K562 (cell line): Measurements from ENCODE around the gene EHBP1L1. TPM values are rescaled to one million over a fixed set of nuclear protein-coding genes. Genes with fewer than 3 reads are reported as not detected.

Source experiments
- BCL6 ChIP-seq: fragments of 250-450 bp; sonication (Bioruptor Pico); IDR thresholded peaks from 2 replicates; pipeline ENCODE4 v1.4.0; 2020
- BDP1 ChIP-seq: IDR thresholded peaks from 3 replicates; pipeline ENCODE4 v1.6.1; 2011; ENCODE audit not compliant: insufficient read length, insufficient read depth
- CTBP1 ChIP-seq: fragments of 450-650 bp; IDR thresholded peaks from 2 replicates; pipeline ENCODE4 v1.6.1; 2016; ENCODE audit warnings: borderline replicate concordance
- EP300 ChIP-seq: IDR thresholded peaks from 2 replicates; pipeline ENCODE4 v1.6.1; 2012; ENCODE audit warnings: low read length, improper control_type of control experiment
- EP400 ChIP-seq: fragments of 450-650 bp; IDR thresholded peaks from 2 replicates; pipeline ENCODE4 v1.6.1; 2017; ENCODE audit warnings: antibody characterized with exemption, mild to moderate bottlenecking, moderate library complexity
- ERF ChIP-seq: fragments of 450-650 bp; formaldehyde crosslinking; IDR thresholded peaks from 2 replicates; pipeline ENCODE4 v1.4.0; 2020; ENCODE audit warnings: mild to moderate bottlenecking, mixed read lengths
- GTF2E2 ChIP-seq: fragments of 200-800 bp; sonication (Bioruptor generic); IDR thresholded peaks from 2 replicates; pipeline ENCODE4 v1.6.1; 2016; ENCODE audit warnings: missing genetic modification characterization, missing compliant biosample characterization
- HMGN3 ChIP-seq: IDR thresholded peaks from 2 replicates; pipeline ENCODE4 v1.6.1; 2011; ENCODE audit warnings: borderline replicate concordance, low read depth, mild to moderate bottlenecking, mixed read lengths, low read length; ENCODE audit not compliant: insufficient read length; ENCODE audit errors: extremely low read depth
- MEF2D ChIP-seq: conservative IDR thresholded peaks from 2 replicates; pipeline ENCODE4 v1.6.1; 2016; ENCODE audit warnings: low read depth, missing genetic modification characterization, missing compliant biosample characterization
- PCBP1 ChIP-seq: fragments of 200-400 bp; formaldehyde crosslinking; IDR thresholded peaks from 2 replicates; pipeline ENCODE4 v1.6.1; 2018; ENCODE audit warnings: mild to moderate bottlenecking, low read depth, low read length; ENCODE audit not compliant: poor library complexity, severe bottlenecking
- PHTF2 ChIP-seq: fragments of 250-450 bp; sonication (Bioruptor Pico); IDR thresholded peaks from 2 replicates; pipeline ENCODE4 v1.5.0; 2021; ENCODE audit warnings: mild to moderate bottlenecking
- PPARD ChIP-seq: fragments of 250-450 bp; sonication (Bioruptor Pico); IDR thresholded peaks from 2 replicates; pipeline ENCODE4 v1.8.0; 2022; ENCODE audit warnings: inconsistent platforms, mild to moderate bottlenecking, moderate library complexity
- PRMT5 ChIP-seq: sonication (generic); formaldehyde crosslinking; IDR thresholded peaks from 2 replicates; pipeline ENCODE4 v1.5.0; 2020; ENCODE audit warnings: missing genetic modification reagents
- TEAD2 ChIP-seq: fragments of 450-650 bp; IDR thresholded peaks from 2 replicates; pipeline ENCODE4 v1.6.1; 2016; ENCODE audit warnings: missing genetic modification characterization, control low read depth, missing compliant biosample characterization
- ZBTB8A ChIP-seq: fragments of 450-650 bp; IDR thresholded peaks from 2 replicates; pipeline ENCODE4 v1.6.1; 2018; ENCODE audit warnings: mild to moderate bottlenecking, moderate library complexity; ENCODE audit not compliant: partially characterized antibody
- ZNF134 ChIP-seq: fragments of 250-450 bp; sonication (Bioruptor Pico); conservative IDR thresholded peaks from 2 replicates; pipeline ENCODE4 v1.4.0; 2020
- polyA plus RNA-seq, 8 experiments: library from polyadenylated mRNA; depleted of rRNA in 4 of 8; stranded (reverse) in 5 of 8; unstranded in 3 of 8; fragments of >200 nt; fragmentation: Nextera tagmentation in 2 of 8; fragmentation: Illumina TruSeq in 1 of 8; extraction: Ambion mirVana in 2 of 8; extraction: Trizol in 1 of 8; gene quantifications; 2 replicates each; pipeline versions ENCODE4 v1.2.1 to v1.2.3, GENCODE V29; 2011 to 2014; ENCODE audit warnings: inconsistent platforms in 1 of 8, missing spikeins in 1 of 8
- total RNA-seq, 7 experiments: library from RNA; depleted of rRNA in 6 of 7; stranded (reverse); fragments of >200 nt in 6 of 7; fragmentation: Illumina TruSeq in 2 of 7; extraction: Trizol in 2 of 7; gene quantifications; 2 replicates each; pipeline versions ENCODE4 v1.2.1 to v1.2.3, GENCODE V29; 2011 to 2021; ENCODE audit warnings: low replicate concordance in 1 of 7
- TF ChIP-seq, protein P1 (sequence below): fragments of 450-650 bp; formaldehyde crosslinking; IDR thresholded peaks from 2 replicates; pipeline ENCODE4 v1.4.0; 2022; ENCODE audit warnings: missing genetic modification characterization
- TF ChIP-seq, protein P2 (sequence below), 2 experiments: IDR thresholded peaks in 1 of 2; conservative IDR thresholded peaks in 1 of 2; 2 replicates each; pipeline ENCODE4 v1.6.1; 2016; ENCODE audit warnings: low read depth in 2 of 2, mild to moderate bottlenecking in 1 of 2, missing compliant biosample characterization in 1 of 2, missing genetic modification characterization in 1 of 2, moderate library complexity in 1 of 2

EHBP1L1 gene
- total and polyA plus RNA-seq, 9 of the 15 experiments (the other 6 are each of a cell fraction or from before 2014, with no cell fraction given), result 0.03 to 87.1 (median 26.3) TPM

DNA sequence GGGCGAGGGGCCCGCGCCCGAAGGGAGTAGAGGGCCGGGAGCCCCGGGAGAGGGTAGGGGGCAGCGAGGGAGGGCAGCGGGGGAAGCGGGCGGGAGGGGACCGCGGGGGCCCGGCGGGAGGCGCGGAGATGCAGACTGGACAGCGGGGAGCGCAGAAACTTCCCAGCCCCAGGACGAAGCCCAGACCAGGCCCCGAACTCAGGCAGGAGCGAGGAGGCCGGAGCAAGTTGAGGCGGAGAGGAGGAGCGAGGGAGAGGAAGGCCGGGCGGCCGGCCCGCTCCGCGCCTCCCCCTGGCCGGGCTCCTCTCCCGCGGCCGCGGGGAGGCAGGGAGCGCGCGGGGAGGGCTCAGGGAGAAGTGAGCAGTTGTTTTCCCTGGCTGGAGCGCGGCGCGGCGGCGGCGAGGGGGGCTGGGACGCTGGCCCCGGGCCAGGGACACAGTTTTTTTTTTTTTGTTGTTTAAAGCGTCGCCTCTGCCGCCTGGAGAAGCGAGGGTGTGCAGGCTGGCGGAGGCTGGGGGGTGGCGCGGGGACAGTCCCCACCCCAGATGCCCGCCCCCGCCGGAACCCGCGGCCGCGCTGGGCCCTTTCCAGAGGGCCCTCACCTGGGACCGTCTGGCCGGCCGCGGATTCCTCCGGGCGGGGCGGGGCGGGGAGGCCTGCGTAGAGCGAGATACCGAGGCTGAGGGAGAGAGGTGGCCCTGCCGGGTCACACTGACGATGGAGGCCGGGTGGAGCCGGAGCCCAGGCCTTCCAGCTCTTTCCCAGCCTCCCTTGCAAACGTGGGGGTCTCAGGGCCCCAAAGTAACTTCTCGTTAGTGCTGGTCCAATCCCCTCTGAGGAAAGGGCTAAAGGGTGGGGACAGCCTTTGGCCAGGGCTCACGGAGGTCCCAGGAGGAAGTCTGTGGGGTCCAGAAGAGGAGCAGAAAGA, 17.6 kb upstream of the EHBP1L1 start, which contains the start of gene LTBP3 (continued):
- TF ChIP-seq ZBTB8A, result no peak
- no peak for TF ChIP-seq PHTF2 (CRISPR knock-in tag)
- peak; percentile 4; the same call in 1 of the 2 replicates for TF ChIP-seq EP300
- 0 out of 2 replicates have a peak, but pooled peaks have one; percentile 23 for TF ChIP-seq TEAD2 (tag)
- peak; percentile 70 for TF ChIP-seq HMGN3
- TF ChIP-seq ERF (CRISPR knock-in tag), result no peak
- TF ChIP-seq BDP1, result no peak
- TF ChIP-seq EP400, result no peak
- TF ChIP-seq, protein P1, sequence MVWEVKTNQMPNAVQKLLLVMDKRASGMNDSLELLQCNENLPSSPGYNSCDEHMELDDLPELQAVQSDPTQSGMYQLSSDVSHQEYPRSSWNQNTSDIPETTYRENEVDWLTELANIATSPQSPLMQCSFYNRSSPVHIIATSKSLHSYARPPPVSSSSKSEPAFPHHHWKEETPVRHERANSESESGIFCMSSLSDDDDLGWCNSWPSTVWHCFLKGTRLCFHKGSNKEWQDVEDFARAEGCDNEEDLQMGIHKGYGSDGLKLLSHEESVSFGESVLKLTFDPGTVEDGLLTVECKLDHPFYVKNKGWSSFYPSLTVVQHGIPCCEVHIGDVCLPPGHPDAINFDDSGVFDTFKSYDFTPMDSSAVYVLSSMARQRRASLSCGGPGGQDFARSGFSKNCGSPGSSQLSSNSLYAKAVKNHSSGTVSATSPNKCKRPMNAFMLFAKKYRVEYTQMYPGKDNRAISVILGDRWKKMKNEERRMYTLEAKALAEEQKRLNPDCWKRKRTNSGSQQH (CRISPR knock-in tag), result no peak
- TF ChIP-seq ZNF134 (CRISPR knock-in tag), result no peak
- TF ChIP-seq BCL6 (CRISPR knock-in tag), result no peak
- TF ChIP-seq PCBP1, result peak; percentile 54
- TF ChIP-seq, protein P2, sequence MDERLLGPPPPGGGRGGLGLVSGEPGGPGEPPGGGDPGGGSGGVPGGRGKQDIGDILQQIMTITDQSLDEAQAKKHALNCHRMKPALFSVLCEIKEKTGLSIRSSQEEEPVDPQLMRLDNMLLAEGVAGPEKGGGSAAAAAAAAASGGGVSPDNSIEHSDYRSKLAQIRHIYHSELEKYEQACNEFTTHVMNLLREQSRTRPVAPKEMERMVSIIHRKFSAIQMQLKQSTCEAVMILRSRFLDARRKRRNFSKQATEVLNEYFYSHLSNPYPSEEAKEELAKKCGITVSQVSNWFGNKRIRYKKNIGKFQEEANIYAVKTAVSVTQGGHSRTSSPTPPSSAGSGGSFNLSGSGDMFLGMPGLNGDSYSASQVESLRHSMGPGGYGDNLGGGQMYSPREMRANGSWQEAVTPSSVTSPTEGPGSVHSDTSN (CRISPR knock-in tag; IDR thresholded peaks at IDR 0.05; ENCODE audit: low read depth), result no peak
- TF ChIP-seq, protein P2 (tag; conservative IDR thresholded peaks at IDR 0.05; ENCODE audit: low read depth), result no peak
- peak; percentile 55; the same call in 1 of the 2 replicates for TF ChIP-seq GTF2E2 (tag)
- TF ChIP-seq PRMT5, result no peak
- TF ChIP-seq CTBP1, result peak; percentile 71; the same call in 1 of the 2 replicates
- TF ChIP-seq MEF2D, result no peak
- TF ChIP-seq PPARD (CRISPR knock-in tag), result no peak
